ENCODE results near the gene RASGEF1B.

DNA sequence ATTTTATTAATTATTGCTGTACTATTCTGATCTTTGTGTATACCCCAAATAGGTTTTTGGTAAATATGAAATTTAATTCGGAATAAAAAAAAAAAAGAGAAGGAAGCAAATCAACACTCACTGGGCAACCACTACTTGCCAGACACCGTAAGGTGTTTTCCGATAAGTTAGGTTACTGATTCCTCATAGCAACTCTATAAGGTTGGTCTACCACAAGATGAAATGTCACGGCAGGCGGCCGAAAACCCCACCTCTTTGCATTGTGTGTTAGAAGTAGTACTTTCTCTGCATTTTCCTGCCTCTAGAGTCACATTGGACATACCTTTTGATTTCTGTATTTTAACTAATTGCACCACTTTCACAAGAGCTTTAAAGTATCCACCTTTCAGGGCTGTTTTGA, 44.5 kb upstream of the RASGEF1B start:
- TF ChIP-seq POLR2AphosphoS5 (IDR thresholded peaks at IDR 0.05; ENCODE audit: low read depth, low read length) (no peak), POLR2A (IDR thresholded peaks at IDR 0.05; ENCODE audit: low read depth, low read length) (no peak), POU2F2 (IDR thresholded peaks at IDR 0.05; ENCODE audit: low read depth, low read length) (no peak), TAF1 (IDR thresholded peaks at IDR 0.05; ENCODE audit: low read depth, low read length) (no peak), SPI1 (IDR thresholded peaks at IDR 0.05; ENCODE audit: low read depth, low read length) (no peak), PAX5 (IDR thresholded peaks at IDR 0.05; ENCODE audit: insufficient read depth, low read length, severe bottlenecking) (no peak)
